HG02885 (cell line): ENCODE results near the gene MAT2A.
A peak's percentile ranks its signal among the peaks of the same experiment; 100 is the strongest.

Experiments
- ATAC-seq: cut with Tn5 transposase; IDR thresholded peaks from one replicate; pipeline ENCODE4 v1.9.1; 2021; ENCODE audit warnings: mild to moderate bottlenecking; ENCODE audit not compliant: unreplicated experiment, poor library complexity

The MAT2A gene

GRCh38 chr2:85538507-85539360 is at the start of gene MAT2A:
Gene MAT2A (plus strand): TSS chr2:85539168. CDS start chr2:85539288, 120 bp downstream.
- ATAC-seq, result peak; percentile 76

DNA sequence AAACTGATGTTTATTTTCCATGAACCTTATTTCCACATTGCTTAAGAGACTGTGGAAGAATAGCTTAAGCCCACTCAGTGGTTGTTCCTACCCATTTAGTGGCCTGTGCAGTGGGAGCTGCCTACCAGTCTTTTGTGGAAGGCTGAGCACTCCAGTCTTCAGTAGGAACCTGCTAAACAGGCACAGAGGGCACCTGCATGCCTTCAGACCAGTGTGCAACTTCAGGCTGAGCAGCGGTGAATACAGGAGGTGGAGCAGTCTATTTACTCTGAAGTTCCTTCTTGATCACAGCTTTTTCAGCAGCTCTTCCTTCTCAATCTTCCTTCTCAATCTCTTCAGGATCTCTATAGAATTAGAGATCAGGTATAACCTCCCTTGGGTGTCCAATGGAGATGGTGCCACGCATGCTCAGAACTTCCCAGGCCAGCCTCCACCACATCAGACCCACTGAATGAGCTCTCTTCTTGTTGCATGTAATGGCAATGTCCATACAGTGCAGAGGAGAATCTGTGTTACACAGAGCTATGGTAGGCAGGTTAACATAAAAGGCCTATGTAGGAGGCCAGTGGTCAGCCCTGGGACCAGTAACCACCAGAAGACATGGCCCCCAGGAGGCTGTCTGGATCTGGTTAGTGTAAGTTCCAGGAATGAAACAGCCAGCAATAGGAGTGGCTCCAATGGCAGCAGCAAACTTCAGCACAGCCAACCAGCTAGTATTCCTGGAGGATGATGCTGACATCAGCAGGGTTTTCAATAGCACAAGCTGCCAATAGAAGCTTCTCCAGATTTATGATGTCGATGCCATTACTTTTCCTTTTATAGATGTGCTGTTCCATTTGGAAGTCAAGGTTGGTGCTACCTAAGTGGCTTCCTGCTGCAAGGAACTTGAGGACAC is 47.9 kb upstream of the MAT2A start:
- no peak for ATAC-seq

- no peak for ATAC-seq
These were observed 42.5 kb upstream of the MAT2A start for GRCh38 chr2:85496436-85496835.

DNA sequence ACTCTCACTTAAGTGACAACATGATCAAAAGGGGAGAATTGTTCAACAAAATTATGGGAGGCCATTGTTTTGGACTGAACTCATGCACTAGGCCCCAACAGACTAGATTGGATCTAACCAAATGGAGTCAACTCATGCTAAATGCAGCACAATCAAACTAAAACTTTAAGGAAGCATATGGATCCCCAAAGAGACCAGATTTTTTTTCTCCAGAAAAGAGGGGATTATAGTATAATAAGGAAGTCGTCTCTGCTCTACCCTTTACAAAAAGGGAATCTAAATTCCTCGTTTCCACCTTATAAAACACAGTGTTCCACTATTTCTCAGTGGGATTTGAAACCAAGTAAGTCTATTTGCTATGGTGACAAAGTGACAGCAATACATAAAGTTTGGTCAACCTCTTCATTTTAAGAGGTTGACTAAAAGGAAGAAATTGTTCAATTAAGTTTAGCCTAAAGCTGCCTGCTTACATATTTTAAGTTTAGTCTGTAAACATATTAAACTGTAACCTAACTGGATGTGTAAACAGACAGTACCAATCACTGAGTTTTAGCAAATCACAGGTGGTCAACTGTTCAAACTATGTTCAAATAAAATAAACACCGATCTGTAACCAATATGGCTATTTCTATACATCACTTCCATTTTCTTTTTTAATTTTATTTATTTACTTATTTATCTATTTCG is 40.9 kb upstream of the MAT2A start:
- ATAC-seq, result no peak

DNA sequence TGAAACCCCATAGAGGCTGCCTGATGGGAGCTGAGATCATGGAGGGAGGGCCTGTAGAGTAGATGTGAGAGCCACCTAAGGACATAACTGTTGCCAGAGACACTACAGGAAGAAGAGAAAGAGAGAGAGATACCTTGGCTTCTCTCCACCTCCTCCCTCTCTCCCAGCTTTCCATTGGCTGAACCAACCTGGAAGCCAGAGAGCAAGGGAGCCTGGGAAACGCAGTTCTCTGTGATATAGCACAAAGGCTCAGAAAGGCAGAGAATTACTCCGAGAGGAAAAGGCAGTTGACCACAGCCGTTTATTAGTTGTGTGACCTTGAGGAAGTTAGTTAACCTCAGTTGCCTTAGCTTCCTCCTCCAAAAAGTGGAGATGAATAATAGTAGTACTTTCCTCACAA is 37.7 kb upstream of the MAT2A start:
- ATAC-seq, result no peak

GRCh38 chr2:85502720-85503119 is 36.2 kb upstream of the MAT2A start:
- ATAC-seq, result no peak

DNA sequence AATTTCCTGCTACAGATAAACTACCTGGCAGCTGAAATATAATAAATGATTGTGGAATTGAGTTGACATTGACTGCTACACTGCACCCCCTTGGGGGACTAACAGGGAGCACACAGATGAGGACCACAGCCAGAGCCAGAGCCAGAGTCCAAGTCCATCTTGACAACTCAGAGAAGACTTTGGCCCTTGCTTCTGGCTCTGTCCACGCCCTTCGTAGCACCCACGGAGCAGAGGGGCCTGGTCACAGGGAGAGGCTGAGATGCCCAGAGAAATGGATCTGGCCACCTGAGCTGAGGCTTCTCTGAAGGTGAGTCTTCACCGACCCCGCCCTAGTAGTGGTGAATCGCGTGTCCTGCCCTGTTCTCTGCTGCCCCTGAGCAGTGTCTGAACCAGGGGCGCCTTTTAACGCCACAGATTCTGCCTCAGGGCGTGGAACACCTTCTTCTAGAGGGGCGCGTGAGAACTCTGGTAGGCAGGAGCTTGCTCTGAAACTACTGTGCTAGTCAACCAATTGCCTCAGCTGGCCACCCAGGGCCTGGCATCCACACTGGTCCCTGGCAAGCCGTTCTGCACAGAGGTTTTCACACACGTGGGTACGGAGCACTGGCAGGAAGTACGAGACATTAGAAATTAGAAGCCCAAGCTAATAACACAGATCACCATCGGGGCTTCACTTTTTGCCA is 35.7 kb upstream of the MAT2A start:
- ATAC-seq, result no peak

DNA sequence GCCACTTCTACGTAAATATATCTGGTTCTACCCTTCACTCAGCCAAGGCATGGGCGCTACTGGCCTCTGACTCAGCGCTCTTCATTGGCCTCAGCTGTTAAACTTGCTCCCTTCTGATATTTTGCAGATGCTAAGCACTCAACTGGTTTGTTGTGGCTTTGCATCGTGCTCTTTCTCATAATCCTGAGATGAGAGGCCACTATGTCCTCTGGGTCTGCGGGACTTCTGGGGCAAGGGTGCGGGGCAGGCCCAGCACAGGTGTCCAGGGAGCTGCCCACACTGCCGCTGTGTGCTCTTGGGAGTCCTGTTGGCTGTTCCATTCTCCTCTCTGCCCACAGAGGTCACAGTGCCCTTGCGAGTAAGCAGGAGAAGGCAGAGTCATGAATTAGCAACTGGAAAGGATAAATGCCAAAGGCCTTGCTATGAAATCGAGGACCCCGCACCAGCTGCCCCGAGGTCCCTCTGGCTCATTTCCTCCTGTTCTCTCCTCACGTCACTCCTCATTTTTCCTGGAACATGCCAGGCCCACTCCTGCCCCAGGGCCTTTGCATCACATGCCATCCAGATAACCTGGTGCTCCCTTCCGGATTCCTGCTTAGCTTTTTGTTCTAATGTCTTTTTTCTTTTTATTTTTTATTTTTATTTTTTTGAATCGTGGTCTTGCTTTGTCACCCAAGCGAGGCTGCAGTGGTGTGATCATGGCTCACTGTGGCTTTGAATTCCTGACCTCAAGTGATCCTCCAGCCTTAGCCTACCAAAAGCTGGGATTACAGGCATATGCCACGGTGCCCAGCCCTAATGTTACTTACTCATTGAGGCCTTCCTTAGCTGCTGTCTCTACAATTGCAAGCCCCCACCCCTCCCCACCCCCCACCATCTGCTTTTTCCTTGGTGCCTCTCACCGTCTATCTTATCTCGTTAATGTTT is 34.9 kb upstream of the MAT2A start:
- ATAC-seq, result no peak

GRCh38 chr2:85504778-85505261 is 34.1 kb upstream of the MAT2A start:
- no peak for ATAC-seq

DNA sequence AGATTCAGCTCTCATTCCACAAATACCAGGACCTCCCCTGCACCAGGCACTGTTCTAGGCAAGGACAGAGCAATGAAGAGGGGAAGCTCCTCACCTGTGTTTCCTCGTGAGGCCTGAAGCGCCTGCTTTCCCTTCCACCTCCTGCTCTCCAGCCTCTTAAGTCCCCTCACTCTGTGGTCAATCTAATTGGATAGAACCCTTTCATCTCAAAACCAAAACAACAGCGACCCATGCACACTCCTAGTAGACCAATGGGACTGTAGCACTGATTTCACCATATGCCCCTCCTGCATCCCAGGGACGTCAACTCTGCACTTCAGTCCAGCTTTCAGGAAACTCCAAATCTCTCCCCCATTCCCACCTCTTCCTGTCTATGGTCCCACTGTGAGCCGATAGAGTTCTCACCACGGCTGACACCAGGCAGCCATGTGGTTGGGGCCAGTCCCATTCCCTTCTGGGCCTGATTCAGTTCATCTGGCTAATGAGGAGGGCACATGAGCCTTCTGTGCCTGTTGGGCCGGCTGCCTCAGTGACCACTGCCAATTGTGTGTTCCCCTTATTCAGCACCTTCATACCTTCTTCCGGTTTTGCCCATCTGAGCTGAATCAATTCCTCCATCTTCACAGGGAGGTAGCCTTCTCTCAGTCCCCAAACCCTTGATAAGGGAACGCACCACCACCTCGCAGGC is 33.3 kb upstream of the MAT2A start:
- no peak for ATAC-seq

GRCh38 chr2:85506768-85507181 is 32.2 kb upstream of the MAT2A start:
- no peak for ATAC-seq

DNA sequence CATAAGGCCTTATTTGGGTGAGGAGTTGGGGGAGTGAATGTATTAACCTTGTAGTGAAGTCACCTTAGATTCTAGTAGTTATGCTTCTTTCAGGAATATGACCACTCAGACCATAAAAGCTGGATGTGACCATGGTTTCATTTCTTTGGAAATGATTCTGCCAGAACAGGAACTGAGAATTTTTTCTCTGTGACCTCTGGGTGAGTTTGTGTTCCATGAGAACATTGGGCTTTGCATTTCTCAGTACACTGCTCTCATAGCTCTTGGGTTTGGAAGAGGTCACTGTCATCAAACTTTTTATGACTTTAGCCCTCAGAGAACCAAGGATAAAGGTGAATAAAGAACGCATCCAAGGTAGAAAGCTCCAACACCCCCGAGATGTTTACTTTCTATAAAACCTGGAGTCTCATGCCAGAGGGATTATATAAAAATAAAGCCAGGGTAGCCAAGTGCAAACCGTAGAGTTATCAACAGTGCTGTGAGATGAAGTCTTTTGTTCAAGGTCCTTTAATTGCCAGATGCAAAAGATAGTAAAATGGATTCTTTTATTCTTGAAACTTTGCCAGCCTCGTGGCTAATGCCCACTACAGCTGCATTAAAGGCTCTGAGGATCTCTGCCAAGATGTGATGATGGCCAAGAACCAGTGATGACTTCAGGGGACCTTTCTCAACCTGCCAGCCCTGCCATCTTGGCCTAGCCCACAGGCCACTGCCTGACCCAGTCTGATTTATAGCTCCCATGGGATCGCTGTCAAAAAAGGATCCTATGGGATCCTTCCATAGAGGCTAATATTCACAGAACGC is 27.8 kb upstream of the MAT2A start:
- no peak for ATAC-seq

- no peak for ATAC-seq
These were observed 24.6 kb upstream of the MAT2A start for GRCh38 chr2:85514323-85514722.

- ATAC-seq, result no peak
These were observed 22.1 kb upstream of the MAT2A start for GRCh38 chr2:85516653-85517389.

DNA sequence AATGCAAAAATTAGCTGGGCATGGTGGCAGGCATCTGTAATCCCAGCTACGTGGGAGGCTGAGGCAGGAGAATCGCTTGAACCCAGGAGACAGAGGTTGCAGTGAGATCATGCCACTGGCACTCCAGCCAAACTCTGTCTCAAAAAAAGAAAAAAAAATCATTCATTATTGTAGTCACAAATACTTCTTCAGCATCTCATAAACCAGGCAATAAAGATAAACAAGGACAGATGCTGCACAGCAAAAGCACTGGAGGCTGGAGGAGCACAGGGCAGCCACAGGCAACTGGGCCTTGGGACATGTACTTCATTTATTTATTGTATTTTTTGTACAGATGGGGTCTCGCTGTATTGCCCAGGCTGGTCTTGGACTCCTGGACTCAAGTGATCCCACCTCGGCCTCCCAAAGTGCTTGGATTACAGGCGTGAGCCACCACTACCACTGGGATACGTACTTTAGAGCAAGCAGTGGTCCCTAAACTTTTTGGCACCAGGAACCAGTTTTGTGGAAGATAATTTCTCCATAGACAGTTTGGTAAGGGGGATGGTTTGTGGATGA is 16.8 kb upstream of the MAT2A start:
- ATAC-seq, result no peak

- no peak for ATAC-seq
These were observed 15.7 kb upstream of the MAT2A start for GRCh38 chr2:85523062-85523902.
